GM21528 (cell line): ENCODE data around the gene BTBD6.
"Not testable (repeated sequence)": the region's sequence is repeated elsewhere in the genome, so short reads cannot be mapped to it uniquely, and the experiment has no call there.

ENCODE experiments used
- ATAC-seq: cut with Tn5 transposase; IDR thresholded peaks from one replicate; pipeline ENCODE4 v1.9.1; 2021; ENCODE audit warnings: mild to moderate bottlenecking, moderate library complexity; ENCODE audit not compliant: unreplicated experiment, low FRiP score

Gene BTBD6

GRCh38 chr14:105267820-105268548, 19.7 kb downstream of the BTBD6 start:
- no peak for ATAC-seq

GRCh38 chr14:105268736-105269354, 20.5 kb downstream of the BTBD6 start:
- ATAC-seq, result no peak

GRCh38 chr14:105269405-105269804, 21.1 kb downstream of the BTBD6 start:
- no peak for ATAC-seq

DNA sequence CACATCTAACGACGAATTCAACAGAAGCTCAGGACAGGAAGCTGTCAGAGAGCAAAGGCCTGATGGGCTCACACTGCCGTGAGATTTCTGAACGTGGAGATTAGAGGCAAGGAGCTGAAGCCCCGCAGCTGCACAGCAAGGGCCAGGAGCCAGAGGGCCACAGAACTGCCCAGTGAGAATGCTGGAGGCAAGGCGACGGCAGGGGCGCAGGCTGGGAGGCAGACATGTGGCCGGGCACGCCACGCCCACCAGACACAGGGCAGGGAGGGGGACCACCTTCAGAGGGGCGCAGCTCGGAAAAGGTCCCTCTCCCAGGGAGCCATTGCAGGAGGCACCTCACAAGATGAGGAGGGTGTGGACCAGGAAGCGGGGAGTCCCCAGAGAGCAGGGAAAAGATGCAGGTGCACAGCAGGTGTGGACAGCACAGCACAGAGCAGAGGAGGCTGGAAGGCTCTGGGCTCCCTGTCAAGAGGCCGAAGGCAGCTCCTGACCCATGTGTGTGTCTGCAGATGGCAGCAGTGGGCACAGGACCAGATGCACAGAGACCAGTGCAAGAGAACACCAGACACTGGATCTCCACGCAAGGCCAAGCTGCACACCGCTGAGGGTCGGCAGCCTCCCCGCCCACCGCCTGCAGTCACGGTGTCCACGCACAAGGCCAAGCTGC, 23.0 kb downstream of the BTBD6 start:
- no peak for ATAC-seq

DNA sequence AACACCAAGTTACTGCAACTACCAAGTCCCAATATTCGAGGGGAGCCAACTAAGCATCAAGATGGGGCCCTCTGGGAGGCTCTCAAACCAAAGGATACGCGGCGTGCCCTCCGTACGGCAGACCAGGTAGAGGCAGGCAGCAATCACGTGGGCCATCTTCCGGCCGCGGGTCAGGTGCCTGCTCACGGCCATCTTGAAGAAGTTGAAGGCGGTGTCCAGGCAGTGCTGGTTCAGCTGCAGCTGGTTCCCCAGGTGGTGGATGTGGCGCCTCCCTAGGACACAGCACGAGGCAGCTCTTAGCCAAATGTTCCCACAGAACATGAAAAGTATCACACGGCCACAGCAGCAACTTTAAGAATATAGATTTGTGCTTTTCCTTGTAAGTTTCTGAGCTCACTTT, 24.3 kb downstream of the BTBD6 start:
- no peak for ATAC-seq

GRCh38 chr14:105273062-105273461, 24.7 kb downstream of the BTBD6 start:
- ATAC-seq, result no peak

GRCh38 chr14:105274637-105275036, 26.3 kb downstream of the BTBD6 start:
- no peak for ATAC-seq

GRCh38 chr14:105275267-105275946, 27.1 kb downstream of the BTBD6 start:
- no peak for ATAC-seq

DNA sequence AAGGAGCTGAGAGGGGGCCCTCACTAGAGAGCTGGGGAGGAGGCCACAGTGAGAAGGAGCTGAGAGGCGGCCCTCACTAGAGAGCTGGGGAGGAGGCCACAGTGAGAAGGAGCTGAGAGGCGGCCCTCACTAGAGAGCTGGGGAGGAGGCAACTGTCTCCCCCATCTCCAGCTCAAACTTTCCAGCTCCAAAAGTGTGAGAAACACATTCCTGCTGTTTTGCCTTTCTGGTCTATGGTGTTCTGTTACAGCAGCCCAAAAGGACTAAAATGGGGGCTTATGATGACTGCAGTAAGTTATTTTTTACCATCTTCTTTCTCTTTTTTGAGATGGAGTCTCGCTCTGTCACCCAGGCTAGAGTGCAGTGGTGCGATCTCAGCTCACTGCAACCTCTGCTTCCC, 29.1 kb downstream of the BTBD6 start:
- not testable (repeated sequence) for ATAC-seq

DNA sequence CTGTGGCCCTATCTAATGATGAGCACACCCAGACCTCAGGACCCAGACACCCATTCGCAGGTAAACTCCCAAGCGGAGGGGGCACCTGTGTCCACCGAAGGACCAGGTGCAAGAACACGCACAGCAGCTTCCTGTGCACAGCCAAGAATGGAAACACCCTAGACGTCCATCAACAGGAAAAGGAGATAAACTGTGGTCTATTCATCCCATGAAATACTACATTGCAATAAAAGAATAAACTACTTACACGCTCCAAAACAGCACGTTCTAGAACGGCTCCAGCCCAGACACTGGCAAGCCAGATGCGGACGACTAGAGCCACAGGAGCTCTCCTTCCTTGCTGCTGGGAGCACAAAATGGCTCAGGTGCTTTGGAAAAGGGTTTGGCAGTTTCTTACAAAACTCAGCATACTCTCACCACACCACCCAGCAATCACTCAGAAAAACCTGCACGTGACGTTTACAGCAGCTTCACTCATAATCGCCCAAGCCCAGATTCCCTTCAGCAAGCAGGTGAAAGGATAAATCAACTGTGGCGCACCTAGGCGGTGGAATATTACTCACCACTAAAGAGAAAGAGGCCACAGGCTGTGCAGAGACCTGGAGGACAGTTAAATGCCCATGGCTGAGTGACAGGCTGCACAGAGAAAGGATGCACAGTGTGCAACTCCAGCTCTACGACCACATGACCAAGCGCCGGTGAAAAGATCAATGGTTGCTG, 31.5 kb downstream of the BTBD6 start:
- no peak for ATAC-seq

DNA sequence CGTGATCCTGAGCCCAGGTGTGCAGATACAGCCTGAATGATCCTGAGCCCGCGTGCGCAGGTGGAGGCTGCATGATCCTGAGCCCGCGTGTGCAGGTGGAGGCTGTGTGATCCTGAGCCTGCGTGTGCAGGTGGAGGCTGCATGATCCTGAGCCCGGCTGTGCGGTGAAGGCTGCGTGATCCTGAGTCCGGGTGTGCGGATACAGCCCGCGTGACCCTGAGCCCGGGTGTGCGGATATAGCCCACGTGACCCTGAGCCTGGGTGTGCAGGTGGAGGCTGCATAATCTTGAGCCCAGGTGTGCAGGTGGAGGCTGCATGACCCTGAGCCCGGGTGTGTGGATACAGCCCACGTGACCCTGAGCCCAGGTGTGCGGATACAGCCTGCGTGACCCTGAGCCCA, 32.2 kb downstream of the BTBD6 start:
- no peak for ATAC-seq

- no peak for ATAC-seq
Observed at GRCh38 chr14:105281371-105282097, 33.2 kb downstream of the BTBD6 start.

DNA sequence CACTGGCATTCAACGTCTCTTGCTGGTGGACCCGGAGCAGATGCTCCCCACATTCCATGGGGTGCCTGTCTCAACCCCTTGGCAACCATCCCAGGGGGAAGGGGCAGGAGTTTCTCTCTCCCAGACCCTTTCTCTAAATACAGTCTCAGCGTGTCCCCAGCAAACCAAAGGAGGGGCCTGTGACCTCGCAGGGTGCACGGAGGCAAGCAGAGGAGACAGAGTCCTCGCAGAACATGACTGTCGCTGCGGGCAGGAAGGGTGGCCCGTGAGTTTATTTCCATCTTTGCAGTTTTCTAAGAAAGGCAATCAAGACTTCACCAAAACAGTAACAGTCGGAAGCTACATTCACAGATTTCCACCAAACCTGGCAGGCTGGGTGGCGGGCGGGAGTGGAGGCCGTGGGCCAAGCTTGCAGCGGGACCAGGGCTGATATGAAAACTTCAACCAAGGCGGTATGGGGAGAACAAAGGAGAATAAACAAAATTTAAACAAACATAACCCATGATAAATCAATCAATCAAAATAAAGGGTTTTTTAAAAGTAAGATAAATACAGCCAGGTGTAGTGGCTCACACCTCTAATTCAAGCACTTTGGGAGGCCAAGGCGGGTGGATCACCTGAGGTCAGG, 33.9 kb downstream of the BTBD6 start:
- no peak for ATAC-seq

- ATAC-seq, result no peak
Observed at GRCh38 chr14:105283028-105283427, 34.7 kb downstream of the BTBD6 start.

DNA sequence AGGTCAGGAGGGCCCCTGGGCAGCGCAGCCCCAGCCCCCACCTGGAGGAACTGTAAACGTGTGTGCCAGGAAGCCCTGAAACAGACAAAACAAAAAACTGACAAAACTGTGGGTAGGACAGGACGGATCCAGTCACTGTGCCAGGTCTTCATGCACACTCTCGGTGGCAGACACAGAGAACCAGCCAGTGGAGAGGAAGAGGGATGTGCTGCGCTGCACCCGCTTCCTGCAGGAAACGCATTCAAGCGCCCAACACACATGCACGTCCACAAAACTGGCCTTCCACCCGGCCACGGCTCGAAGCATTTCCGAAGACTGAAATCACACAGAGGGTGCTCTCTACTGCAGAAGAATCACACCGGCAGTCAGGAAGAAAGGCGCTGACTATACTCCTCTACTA, 35.6 kb downstream of the BTBD6 start:
- ATAC-seq, result no peak

DNA sequence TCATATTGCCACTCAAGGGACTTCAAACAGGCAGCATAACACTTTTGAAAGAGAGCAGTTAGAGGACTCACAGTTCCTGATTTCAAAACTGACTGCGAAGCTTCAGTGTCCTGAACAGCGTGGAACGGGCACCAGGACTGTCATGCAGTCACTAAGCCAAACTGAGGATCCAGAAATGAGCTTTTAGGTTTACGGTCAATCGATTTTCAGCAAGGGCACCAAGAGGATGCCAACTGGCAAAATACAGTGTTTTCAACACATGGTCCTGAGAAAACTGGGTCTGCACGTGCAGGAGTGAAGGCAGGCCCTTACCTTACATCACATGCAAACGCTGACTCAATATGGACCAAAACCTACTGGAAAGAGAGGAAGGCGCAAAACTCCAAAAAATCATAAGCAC, 36.8 kb downstream of the BTBD6 start:
- no peak for ATAC-seq

GRCh38 chr14:105286759-105287144, 38.4 kb downstream of the BTBD6 start:
- no peak for ATAC-seq

- ATAC-seq, result no peak
Observed at GRCh38 chr14:105287249-105288102, 39.1 kb downstream of the BTBD6 start.

DNA sequence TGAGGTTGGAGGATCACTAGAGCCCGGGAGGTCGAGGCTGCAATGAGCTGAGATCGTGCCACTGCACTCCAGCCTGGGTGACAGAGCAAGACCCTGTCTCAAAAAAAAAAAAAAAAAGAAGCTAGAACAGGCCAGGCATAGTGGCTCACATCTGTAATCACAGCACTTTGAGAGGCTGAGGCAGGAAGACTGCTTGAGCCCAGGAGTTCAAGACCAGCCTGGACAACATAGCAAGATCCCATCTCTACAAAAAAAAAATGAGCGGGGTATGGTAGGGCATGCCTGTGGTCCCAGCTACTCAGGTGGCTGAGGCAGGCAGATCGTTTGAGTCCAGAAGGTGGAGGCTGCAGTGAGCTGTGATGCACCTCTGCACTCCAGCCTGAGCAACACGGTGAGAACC, 40.6 kb downstream of the BTBD6 start:
- ATAC-seq, result not testable (repeated sequence)
